OCI-LY7 (cell line): ENCODE measurements around the gene SLC43A2.

Experiments
- EZH2phosphoT487 ChIP-seq: fragments of 200-600 bp; sonication (generic); IDR thresholded peaks from 2 replicates; pipeline ENCODE4 v1.6.1; 2018; ENCODE audit warnings: low read depth, borderline replicate concordance, mild to moderate bottlenecking, mixed run types, antibody characterized with exemption, low read length, moderate library complexity, mixed read lengths
- TF ChIP-seq, protein P1 (sequence below): fragments of 200-600 bp; sonication (generic); conservative IDR thresholded peaks from 2 replicates; pipeline ENCODE4 v1.5.1; 2014; ENCODE audit warnings: mild to moderate bottlenecking, antibody characterized with exemption, low read length, moderate library complexity, mixed read lengths

DNA sequence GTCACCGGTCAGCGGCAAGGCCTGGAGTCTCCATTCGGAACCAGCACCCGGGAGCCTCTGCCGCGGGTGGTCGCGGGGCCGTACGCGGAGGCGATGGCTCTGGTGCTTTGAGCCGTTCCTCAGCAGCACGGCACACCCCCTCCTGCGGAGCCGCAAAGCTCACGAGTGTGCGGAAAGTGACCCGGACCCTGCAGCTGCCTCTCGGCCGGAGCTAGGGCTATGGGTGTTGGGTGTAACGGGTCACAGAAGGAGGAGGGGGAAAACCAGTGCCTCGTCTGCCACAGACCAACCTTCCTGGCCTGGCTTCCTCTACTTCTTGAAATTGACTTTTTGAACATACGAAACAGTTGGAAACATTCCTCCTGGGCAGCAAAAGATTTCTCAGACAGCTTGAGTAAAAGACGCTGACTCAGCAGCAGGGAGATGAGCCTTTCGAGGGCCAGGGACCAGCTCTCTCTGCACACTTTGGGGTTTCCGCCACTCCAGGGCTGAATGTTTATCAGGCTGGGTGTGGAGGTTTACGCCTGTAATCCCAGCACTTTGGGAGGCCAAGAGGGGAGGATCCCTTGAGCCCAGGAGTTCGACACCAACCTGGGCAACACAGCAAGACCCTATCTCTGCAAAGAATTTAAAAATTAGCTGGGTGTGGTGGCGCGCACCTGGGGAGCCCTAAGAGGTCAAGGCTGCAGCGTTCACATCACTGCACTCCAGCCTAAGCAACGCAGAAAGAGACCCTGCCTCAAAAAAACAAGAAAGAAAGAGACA, 39.6 kb downstream of the SLC43A2 start:
- no peak for TF ChIP-seq EZH2phosphoT487
- TF ChIP-seq, protein P1, sequence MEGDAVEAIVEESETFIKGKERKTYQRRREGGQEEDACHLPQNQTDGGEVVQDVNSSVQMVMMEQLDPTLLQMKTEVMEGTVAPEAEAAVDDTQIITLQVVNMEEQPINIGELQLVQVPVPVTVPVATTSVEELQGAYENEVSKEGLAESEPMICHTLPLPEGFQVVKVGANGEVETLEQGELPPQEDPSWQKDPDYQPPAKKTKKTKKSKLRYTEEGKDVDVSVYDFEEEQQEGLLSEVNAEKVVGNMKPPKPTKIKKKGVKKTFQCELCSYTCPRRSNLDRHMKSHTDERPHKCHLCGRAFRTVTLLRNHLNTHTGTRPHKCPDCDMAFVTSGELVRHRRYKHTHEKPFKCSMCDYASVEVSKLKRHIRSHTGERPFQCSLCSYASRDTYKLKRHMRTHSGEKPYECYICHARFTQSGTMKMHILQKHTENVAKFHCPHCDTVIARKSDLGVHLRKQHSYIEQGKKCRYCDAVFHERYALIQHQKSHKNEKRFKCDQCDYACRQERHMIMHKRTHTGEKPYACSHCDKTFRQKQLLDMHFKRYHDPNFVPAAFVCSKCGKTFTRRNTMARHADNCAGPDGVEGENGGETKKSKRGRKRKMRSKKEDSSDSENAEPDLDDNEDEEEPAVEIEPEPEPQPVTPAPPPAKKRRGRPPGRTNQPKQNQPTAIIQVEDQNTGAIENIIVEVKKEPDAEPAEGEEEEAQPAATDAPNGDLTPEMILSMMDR: no peak
